H1 (cell line): Measurements from ENCODE around the gene GPANK1. TPM values are rescaled to one million over a fixed set of nuclear protein-coding genes. Genes with fewer than 3 reads are reported as not detected.

Experiments used
- CTCF ChIA-PET: fragments of 300-600 bp; sonication (Branson Sonifier 250); formaldehyde crosslinking; loops from one replicate; lab custom pipeline; 2021; ENCODE audit not compliant: partially characterized antibody; lab: Charles Lee
- POLR2A ChIA-PET: fragments of 300-600 bp; sonication (Branson Sonifier 250); formaldehyde crosslinking; loops from one replicate; lab custom pipeline; 2021; ENCODE audit warnings: inconsistent platforms; ENCODE audit not compliant: partially characterized antibody; lab: Charles Lee
- DNase-seq, 2 experiments: peaks; one replicate each; pipeline versions ENCODE4 v3.0.0 to v3.0.0-alpha.2; 2010 to 2022; ENCODE audit warnings: low spot score in 2 of 2, low read depth in 1 of 2, mixed read lengths in 1 of 2
- FAIRE-seq: peaks from 2 replicates; lab custom pipeline; 2011; peaks lifted over from hg19 to GRCh38; lab: Jason Lieb, UNC
- H2AFZ ChIP-seq: 2 replicates; pipeline ENCODE4 v1.8.1; 2012; ENCODE audit warnings: low read length, inconsistent platforms
- H2AK5ac ChIP-seq: 2 replicates; pipeline ENCODE4 v1.6.1; 2013; ENCODE audit warnings: low read depth, low read length
- H2BK120ac ChIP-seq: replicated peaks from 2 replicates; pipeline ENCODE3; 2013; ENCODE audit warnings: low read depth, low read length, inconsistent platforms
- H2BK12ac ChIP-seq: 2 replicates; pipeline ENCODE4 v1.6.1; 2013; ENCODE audit warnings: low read depth, low read length
- H2BK15ac ChIP-seq: 2 replicates; pipeline ENCODE4 v1.6.1; 2013; ENCODE audit warnings: low read length
- H2BK20ac ChIP-seq: 2 replicates; pipeline ENCODE4 v1.6.1; 2013; ENCODE audit warnings: low read length
- H2BK5ac ChIP-seq: 2 replicates; pipeline ENCODE4 v1.6.1; 2013; ENCODE audit warnings: low read depth, low read length
- H3K14ac ChIP-seq: 2 replicates; pipeline ENCODE4 v1.6.1; 2013; ENCODE audit warnings: inconsistent platforms; ENCODE audit not compliant: insufficient read length
- H3K18ac ChIP-seq: 2 replicates; pipeline ENCODE4 v1.6.1; 2013; ENCODE audit warnings: low read length; ENCODE audit errors: extremely low read depth
- H3K23ac ChIP-seq: 2 replicates; pipeline ENCODE4 v1.6.1; 2013; ENCODE audit warnings: inconsistent platforms; ENCODE audit not compliant: insufficient read length
- H3K23me2 ChIP-seq: 2 replicates; pipeline ENCODE4 v1.6.1; 2013; ENCODE audit warnings: low read depth, low read length
- H3K27ac ChIP-seq: 2 replicates; pipeline ENCODE4 v1.6.1; 2011; ENCODE audit warnings: low read depth, low read length, inconsistent platforms
- H3K27me3 ChIP-seq, 4 experiments: replicated peaks in 1 of 4; 1 replicate in 1 of 4; 2 replicates in 3 of 4; pipeline versions ENCODE4 v1.6.1 to v1.8.1; 2011 to 2013; ENCODE audit warnings: low read length in 3 of 4, mild to moderate bottlenecking in 3 of 4, inconsistent platforms in 2 of 4, mixed read lengths in 2 of 4, moderate library complexity in 1 of 4; ENCODE audit not compliant: control insufficient read depth in 3 of 4, insufficient read depth in 3 of 4; ENCODE audit errors: extremely low read depth in 1 of 4
- H3K36me3 ChIP-seq, 4 experiments: 2 replicates each; pipeline versions ENCODE4 v1.6.1 to v1.8.1; 2011 to 2013; ENCODE audit warnings: mild to moderate bottlenecking in 4 of 4, low read length in 3 of 4, moderate library complexity in 2 of 4, control low read depth in 1 of 4, inconsistent platforms in 1 of 4; ENCODE audit not compliant: insufficient read depth in 4 of 4, control insufficient read depth in 2 of 4
- H3K4ac ChIP-seq: replicated peaks from 2 replicates; pipeline ENCODE3; 2013; ENCODE audit warnings: low read length, low read depth, mixed read lengths, inconsistent platforms; ENCODE audit not compliant: insufficient read length
- H3K4me1 ChIP-seq, 4 experiments: replicated peaks in 1 of 4; 1 replicate in 1 of 4; 2 replicates in 3 of 4; pipeline versions ENCODE4 v1.6.1 to v1.8.1; 2011 to 2013; ENCODE audit warnings: low read length in 3 of 4, inconsistent platforms in 2 of 4, mixed read lengths in 1 of 4; ENCODE audit not compliant: insufficient read depth in 4 of 4, control insufficient read depth in 3 of 4
- H3K4me2 ChIP-seq, 2 experiments: 2 replicates each; pipeline versions ENCODE4 v1.6.1 to v1.8.1; 2011 to 2013; ENCODE audit warnings: low read depth in 2 of 2, low read length in 2 of 2, control low read depth in 1 of 2, inconsistent platforms in 1 of 2, mild to moderate bottlenecking in 1 of 2; ENCODE audit not compliant: insufficient read depth in 1 of 2
- H3K4me3 ChIP-seq, 4 experiments: fragments of 200-600, 300-600 bp in 1 of 4; sonication (generic), shearing (Covaris generic), sonication (Bioruptor Twin) in 1 of 4; 2 replicates each; pipeline versions ENCODE4 v1.5.1 to v1.8.1; 2011 to 2016; ENCODE audit warnings: low read length in 4 of 4, low read depth in 3 of 4, control low read depth in 2 of 4, inconsistent platforms in 2 of 4, mild to moderate bottlenecking in 2 of 4, mixed read lengths in 1 of 4, moderate library complexity in 1 of 4; ENCODE audit not compliant: insufficient read depth in 2 of 4; ENCODE audit errors: extremely low read depth in 1 of 4
- H3K56ac ChIP-seq: replicated peaks from 2 replicates; pipeline ENCODE3; 2013; ENCODE audit warnings: low read depth, mild to moderate bottlenecking, mixed read lengths, low read length, inconsistent platforms; ENCODE audit not compliant: insufficient read length
- H3K79me1 ChIP-seq: 2 replicates; pipeline ENCODE4 v1.6.1; 2013; ENCODE audit warnings: low read depth, low read length, control low read depth
- H3K79me2 ChIP-seq, 2 experiments: 2 replicates each; pipeline versions ENCODE4 v1.6.1 to v1.8.1; 2012 to 2013; ENCODE audit warnings: low read length in 2 of 2, mild to moderate bottlenecking in 2 of 2, inconsistent platforms in 1 of 2; ENCODE audit not compliant: insufficient read depth in 2 of 2, control insufficient read depth in 1 of 2
- H3K9ac ChIP-seq, 4 experiments: replicated peaks in 1 of 4; 1 replicate in 1 of 4; 2 replicates in 3 of 4; pipeline versions ENCODE4 v1.6.1 to v1.8.1; 2011 to 2013; ENCODE audit warnings: low read depth in 3 of 4, low read length in 3 of 4, control low read depth in 2 of 4, mild to moderate bottlenecking in 2 of 4, moderate library complexity in 2 of 4, inconsistent platforms in 1 of 4; ENCODE audit errors: extremely low read depth in 1 of 4
- H3K9me3 ChIP-seq, 2 experiments: 2 replicates each; pipeline versions ENCODE4 v1.6.1 to v1.8.1; 2012 to 2013; ENCODE audit warnings: mild to moderate bottlenecking in 2 of 2, moderate library complexity in 2 of 2, control low read depth in 1 of 2, inconsistent platforms in 1 of 2, low read depth in 1 of 2, low read length in 1 of 2, mixed read lengths in 1 of 2; ENCODE audit not compliant: insufficient read depth in 2 of 2
- H4K20me1 ChIP-seq, 2 experiments: replicated peaks in 1 of 2; 2 replicates each; pipeline versions ENCODE3 to v1.8.1; 2011 to 2013; ENCODE audit warnings: inconsistent platforms in 2 of 2, low read length in 2 of 2, mild to moderate bottlenecking in 1 of 2; ENCODE audit not compliant: insufficient read depth in 2 of 2, control insufficient read depth in 1 of 2
- H4K5ac ChIP-seq: 2 replicates; pipeline ENCODE4 v1.6.1; 2013; ENCODE audit warnings: low read length, low read depth, mixed read lengths, inconsistent platforms; ENCODE audit not compliant: insufficient read length
- H4K8ac ChIP-seq: 2 replicates; pipeline ENCODE4 v1.8.0; 2013; ENCODE audit warnings: mild to moderate bottlenecking, moderate library complexity, low read length, inconsistent platforms; ENCODE audit not compliant: insufficient read depth; ENCODE audit errors: extremely low read depth
- H4K91ac ChIP-seq: replicated peaks from 2 replicates; pipeline ENCODE3; 2013; ENCODE audit warnings: low read length, mixed read lengths, inconsistent platforms; ENCODE audit not compliant: insufficient read length
- BACH1 ChIP-seq: IDR thresholded peaks from 2 replicates; pipeline ENCODE4 v1.6.1; 2012; ENCODE audit warnings: low read length, improper control_type of control experiment
- JUND ChIP-seq: IDR thresholded peaks from 2 replicates; pipeline ENCODE4 v1.6.1; 2011; ENCODE audit warnings: mild to moderate bottlenecking, improper control_type of control experiment, low read length
- PHF8 ChIP-seq: fragments of 200-600 bp; sonication (generic); conservative IDR thresholded peaks from 2 replicates; pipeline ENCODE4 v1.7.1; 2012; ENCODE audit warnings: low read depth, mild to moderate bottlenecking, inconsistent platforms, low read length, moderate library complexity
- USF2 ChIP-seq: IDR thresholded peaks from 2 replicates; pipeline ENCODE4 v1.6.1; 2011; ENCODE audit warnings: low read length, improper control_type of control experiment
- WGBS, 2 experiments: shearing (Covaris generic) in 1 of 2; methylation state at CpG; one replicate each; pipeline versions ENCODE4 v1.1.6 to v1.1.7; 2013 to 2015; ENCODE audit warnings: low lambda C conversion rate in 2 of 2, mixed read lengths in 2 of 2, inconsistent platforms in 1 of 2, low coverage in 1 of 2, missing lambda C conversion rate in 1 of 2; ENCODE audit not compliant: insufficient replicate concordance in 2 of 2, insufficient coverage in 1 of 2, insufficient read length in 1 of 2; ENCODE audit errors: extremely low coverage in 1 of 2, missing lambda C conversion rate in 1 of 2; 5-methylcytosine and 5-hydroxymethylcytosine counted together
- polyA plus RNA-seq, 7 experiments: library from polyadenylated mRNA; depleted of rRNA in 3 of 7; stranded (reverse) in 5 of 7; unstranded in 2 of 7; fragments of >200 nt in 5 of 7; fragments of 200-250 nt in 2 of 7; gene quantifications; 1 replicate in 5 of 7; 2 replicates in 1 of 7; 4 replicates in 1 of 7; pipeline versions ENCODE4 v1.2.1 to v1.2.3, GENCODE V29; 2011 to 2013; ENCODE audit warnings: missing spikeins in 2 of 7, mixed read lengths in 2 of 7
- total RNA-seq: library from RNA; stranded (reverse); fragmentation: NEBNext Ultra II Directional; extraction: Animal tissue kit (Norgen Biotek cat#: 25700); gene quantifications from 2 replicates; pipeline ENCODE4 v1.2.1, GENCODE V29; 2021

GPANK1 gene
- total and polyA plus RNA-seq, 2 of the 8 experiments (the other 6 are each of a cell fraction or from before 2014, with no cell fraction given) = 24.5 to 30.2 TPM

- no peak overlapping the region for H2BK5ac ChIP-seq
- H4K91ac ChIP-seq = no peak overlapping the region
- peak overlapping the region; percentile 96; the same call in 1 of the 2 replicates for H2BK15ac ChIP-seq
- H2BK12ac ChIP-seq = no peak overlapping the region
- 0 out of 2 replicates have a peak overlapping the region, but pooled peaks have one; percentile 9 for H2BK20ac ChIP-seq
- no peak overlapping the region for H3K9ac ChIP-seq
- peaks cover 8 to 10% of the 10 kb centered on the region in 2 experiments for H3K79me2 ChIP-seq
- no peaks in the 10 kb centered on the region for H3K79me1 ChIP-seq
- ChIA-PET POLR2A (interaction anchor here (1.1 to 34.9 kb wide), 6 partner anchors 10 to 123 kb away, joined by 4 to 883 read pairs (median 4); partner anchors contain the start of genes APOM, BAG6, C6orf47 and CSNK2B), CTCF (interaction anchor here (1.0 to 4.5 kb wide), 7 partner anchors 11 to 124 kb away, joined by 3 to 45 read pairs (median 7); partner anchors contain the start of genes DDX39B and LTB)
- no peak overlapping the region for H3K14ac ChIP-seq
- H3K56ac ChIP-seq = no peak overlapping the region
- no peak overlapping the region for H4K8ac ChIP-seq
- H2AFZ ChIP-seq = no peak overlapping the region
- no peak for FAIRE-seq
- H4K20me1 ChIP-seq = no peaks in the 10 kb centered on the region
- H3K36me3 ChIP-seq = peaks cover 0 to 3% (median 0%) of the 10 kb centered on the region in 4 experiments; a peak in 1 of 8 replicates
- no peak overlapping the region for H3K18ac ChIP-seq
- H3K23me2 ChIP-seq = peaks cover 8% of the 10 kb centered on the region; the same call in 1 of the 2 replicates
- DNase-seq = no peak
- no peak overlapping the region for H2BK120ac ChIP-seq
- no peak overlapping the region for H2AK5ac ChIP-seq
- H3K4me2 ChIP-seq = no peak overlapping the region
- no peak overlapping the region for H3K4me3 ChIP-seq
- no peak overlapping the region for H3K4ac ChIP-seq
- H3K27me3 ChIP-seq = no peaks in the 10 kb centered on the region
- H3K23ac ChIP-seq = no peak overlapping the region
- no peak overlapping the region for H4K5ac ChIP-seq
- no peaks in the 10 kb centered on the region for H3K9me3 ChIP-seq
- 93% methylated on average over 2 of the region's 2 CpGs; no CpG with 5 or more reads in 1 of the 2 experiments for WGBS, 2 experiments
- no peak overlapping the region for H3K27ac ChIP-seq
- H3K4me1 ChIP-seq = peaks cover 2 to 12% (median 8%) of the 10 kb centered on the region in 4 experiments; a peak in 6 of 7 replicates
- TF ChIP-seq BACH1 (no peak), JUND (no peak), USF2 (no peak), PHF8 (no peak)
Measured at GRCh38 chr6:31617010-31617409, 47.8 kb downstream of the GPANK1 start.
